Activated naive CD4-positive, alpha-beta T cell treated with anti-CD3 and anti-CD28 coated beads, Interleukin-2, amount 10 ng/mL, durations not matched to agents 5 hours and 36 hours (primary cell): ENCODE results near the gene KCNC2. TPM values are rescaled to one million over a fixed set of nuclear protein-coding genes. Genes with fewer than 3 reads are reported as not detected.

Experiments used
- total RNA-seq, 2 experiments: library from RNA; stranded (reverse); gene quantifications; one replicate each; pipeline ENCODE4 v1.2.3, GENCODE V29; 2021

The KCNC2 gene
- not detected for total RNA-seq

DNA sequence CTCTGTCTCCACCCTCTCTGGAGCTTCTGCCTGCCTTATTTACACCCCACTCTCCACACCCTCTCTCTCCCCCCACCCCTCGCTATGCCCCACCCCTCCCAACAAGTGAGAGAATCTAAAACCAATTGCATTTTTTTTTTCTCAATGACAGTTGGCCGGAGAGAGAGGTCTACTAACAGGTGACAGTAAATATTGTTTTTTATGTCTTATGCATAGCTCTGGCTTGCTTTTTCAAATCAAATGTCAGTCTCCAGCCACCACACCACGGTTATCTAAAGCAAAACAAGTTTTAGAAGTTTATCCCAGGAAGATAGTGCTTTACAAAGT lies at the start of gene KCNC2:
TSS of gene KCNC2 (minus strand) at position 28 of the 327 bp plus-strand sequence.

Other genes starting within 250 kb of the KCNC2 start
- 1 to 10 TPM; 2.3 to 2.8 TPM for gene CAPS2, start 120.5 kb upstream of the KCNC2 start, total RNA-seq
- gene GLIPR1L1, start 124.8 kb upstream of the KCNC2 start, total RNA-seq: not detected
- gene GLIPR1L2, start 181.2 kb upstream of the KCNC2 start, total RNA-seq: under 1 TPM in 1 of 2 experiments, not detected in 1; 0.30 TPM